Ishikawa (cell line): ENCODE data around the gene FOXF1.

ENCODE experiments used
- EP300 ChIP-seq: IDR thresholded peaks from 2 replicates; pipeline ENCODE4 v1.6.1; 2012; ENCODE audit warnings: borderline replicate concordance
- RAD21 ChIP-seq: IDR thresholded peaks from 2 replicates; pipeline ENCODE4 v1.6.1; 2012; ENCODE audit warnings: low read depth
- TAF1 ChIP-seq: IDR thresholded peaks from 2 replicates; pipeline ENCODE4 v1.6.1; 2012; ENCODE audit warnings: low read depth, mild to moderate bottlenecking
- TF ChIP-seq, protein P1 (sequence below): IDR thresholded peaks from 2 replicates; pipeline ENCODE4 v1.6.1; 2012

- TF ChIP-seq RAD21 = no peak
- TF ChIP-seq, protein P1, sequence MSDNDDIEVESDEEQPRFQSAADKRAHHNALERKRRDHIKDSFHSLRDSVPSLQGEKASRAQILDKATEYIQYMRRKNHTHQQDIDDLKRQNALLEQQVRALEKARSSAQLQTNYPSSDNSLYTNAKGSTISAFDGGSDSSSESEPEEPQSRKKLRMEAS = no peak
- no peak for TF ChIP-seq TAF1
- no peak for TF ChIP-seq EP300
Observed at GRCh38 chr16:86531191-86531545, 20.8 kb downstream of the FOXF1 start.
